OCI-LY3 (cell line): ENCODE data around the gene RPUSD1.

Experiments
- H2AFZ ChIP-seq: fragments of 200-600, 300-600 bp; shearing (Covaris generic); 2 replicates; pipeline ENCODE4 v1.6.0; 2014; ENCODE audit warnings: antibody characterized with exemption, low read depth, low read length
- H3K27ac ChIP-seq: fragments of 200-600, 300-600 bp; sonication (generic); 2 replicates; pipeline ENCODE4 v1.5.1; 2014; ENCODE audit warnings: mild to moderate bottlenecking, low read length, moderate library complexity, mixed read lengths
- H3K27me3 ChIP-seq: fragments of 200-600, 300-600 bp; sonication (generic); 2 replicates; pipeline ENCODE4 v1.6.1; 2014; ENCODE audit warnings: low read depth, low read length, mixed read lengths
- H3K36me3 ChIP-seq: fragments of 200-600, 300-600 bp; sonication (generic); replicated peaks from 2 replicates; pipeline ENCODE3; 2014; ENCODE audit warnings: low read depth, low read length, mixed read lengths
- H3K4me1 ChIP-seq: fragments of 300-600, 200-600 bp; sonication (generic); 2 replicates; pipeline ENCODE4 v1.6.1; 2014; ENCODE audit warnings: low read length, mixed read lengths
- H3K4me2 ChIP-seq: fragments of 200-600, 300-600 bp; sonication (generic); 2 replicates; pipeline ENCODE4 v1.6.1; 2014; ENCODE audit warnings: low read length, mixed read lengths
- H3K4me3 ChIP-seq: fragments of 300-600, 200-600 bp; sonication (generic); 2 replicates; pipeline ENCODE4 v1.5.1; 2014; ENCODE audit warnings: antibody characterized with exemption, mild to moderate bottlenecking, low read length, moderate library complexity
- H3K79me2 ChIP-seq: fragments of 300-600, 200-600 bp; shearing (Covaris generic); 2 replicates; pipeline ENCODE4 v1.6.1; 2014; ENCODE audit warnings: mild to moderate bottlenecking, low read length, mixed read lengths
- H3K9ac ChIP-seq: fragments of 300-600, 200-600 bp; shearing (Covaris generic); 2 replicates; pipeline ENCODE4 v1.6.0; 2014; ENCODE audit warnings: mild to moderate bottlenecking, low read length, moderate library complexity
- H3K9me3 ChIP-seq: fragments of 200-600, 300-600 bp; shearing (Covaris generic); 2 replicates; pipeline ENCODE4 v1.6.1; 2014; ENCODE audit warnings: low read length, mixed read lengths; ENCODE audit not compliant: insufficient read depth
- H4K20me1 ChIP-seq: fragments of 200-600, 300-600 bp; sonication (generic); 2 replicates; pipeline ENCODE4 v1.6.1; 2016; ENCODE audit warnings: low read length, mixed read lengths; ENCODE audit not compliant: insufficient read depth
- CTCF ChIP-seq: fragments of 200-600, 300-600 bp; sonication (generic); IDR thresholded peaks from 2 replicates; pipeline ENCODE4 v1.5.1; 2014; ENCODE audit warnings: antibody characterized with exemption, low read length, low read depth
- EZH2phosphoT487 ChIP-seq: fragments of 200-600 bp; shearing (Covaris generic); IDR thresholded peaks from 2 replicates; pipeline ENCODE4 v1.6.1; 2018; ENCODE audit warnings: antibody characterized with exemption, mixed run types, low read depth

Gene RPUSD1

GRCh38 chr16:769934-770333 is 18.2 kb downstream of the RPUSD1 start:
- Histone ChIP-seq H3K27ac (no peak overlapping the region), H3K36me3 (no peaks in the 10 kb centered on the region), H3K4me3 (no peak overlapping the region), H4K20me1 (no peaks in the 10 kb centered on the region), H3K4me2 (no peak overlapping the region), H2AFZ (no peak overlapping the region), H3K27me3 (no peaks in the 10 kb centered on the region), H3K4me1 (no peaks in the 10 kb centered on the region), H3K9ac (no peak overlapping the region), H3K9me3 (no peaks in the 10 kb centered on the region), H3K79me2 (no peaks in the 10 kb centered on the region)
- TF ChIP-seq EZH2phosphoT487 (no peak), CTCF (no peak)

- no peaks in the 10 kb centered on the region for H3K36me3 ChIP-seq
- no peak overlapping the region for H3K4me3 ChIP-seq
- H3K27me3 ChIP-seq: no peaks in the 10 kb centered on the region
- H3K4me1 ChIP-seq: no peaks in the 10 kb centered on the region
- no peak overlapping the region for H2AFZ ChIP-seq
- no peaks in the 10 kb centered on the region for H3K79me2 ChIP-seq
- H3K4me2 ChIP-seq: no peak overlapping the region
- no peak overlapping the region for H3K9ac ChIP-seq
- H3K9me3 ChIP-seq: no peaks in the 10 kb centered on the region
- no peak for TF ChIP-seq CTCF
- no peak for TF ChIP-seq EZH2phosphoT487
- no peak overlapping the region for H3K27ac ChIP-seq
- no peaks in the 10 kb centered on the region for H4K20me1 ChIP-seq
These were observed 18.9 kb downstream of the RPUSD1 start for GRCh38 chr16:769184-769784.

GRCh38 chr16:768428-768827 is 19.8 kb downstream of the RPUSD1 start:
- Histone ChIP-seq H3K79me2 (no peaks in the 10 kb centered on the region), H3K4me1 (no peaks in the 10 kb centered on the region), H3K4me3 (no peak overlapping the region), H2AFZ (no peak overlapping the region), H3K9ac (no peak overlapping the region), H3K27ac (no peak overlapping the region), H3K9me3 (no peaks in the 10 kb centered on the region), H3K36me3 (no peaks in the 10 kb centered on the region), H3K4me2 (no peak overlapping the region), H4K20me1 (no peaks in the 10 kb centered on the region), H3K27me3 (no peaks in the 10 kb centered on the region)
- TF ChIP-seq EZH2phosphoT487 (no peak), CTCF (no peak)

DNA sequence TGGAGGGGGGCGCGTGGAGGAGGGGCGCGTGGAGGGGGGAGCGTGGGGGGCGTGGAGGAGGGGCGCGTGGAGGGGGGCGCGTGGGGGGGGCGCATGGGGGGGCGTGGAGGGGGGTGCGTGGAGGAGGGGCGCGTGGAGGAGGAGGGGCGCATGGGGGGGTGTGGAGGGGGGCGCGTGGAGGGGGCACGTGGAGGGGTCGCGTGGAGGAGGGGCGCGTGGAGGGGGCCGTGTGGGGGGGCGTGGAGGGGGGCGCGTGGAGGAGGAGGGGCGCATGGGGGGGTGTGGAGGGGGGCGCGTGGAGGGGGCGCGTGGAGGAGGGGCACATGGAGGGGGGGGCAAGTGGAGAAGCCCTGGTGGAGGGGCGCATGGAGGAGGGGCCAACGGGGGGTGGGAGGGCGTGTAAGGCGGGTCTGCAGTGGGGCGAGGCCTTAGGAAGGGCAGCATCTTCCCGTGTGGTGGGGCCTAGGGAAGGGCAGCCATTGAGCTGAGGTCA is 20.4 kb downstream of the RPUSD1 start:
- no peaks in the 10 kb centered on the region for H4K20me1 ChIP-seq
- H3K9me3 ChIP-seq: no peaks in the 10 kb centered on the region
- H3K79me2 ChIP-seq: no peaks in the 10 kb centered on the region
- TF ChIP-seq CTCF: no peak
- no peak for TF ChIP-seq EZH2phosphoT487
- H3K27ac ChIP-seq: no peak overlapping the region
- H3K9ac ChIP-seq: no peak overlapping the region
- no peaks in the 10 kb centered on the region for H3K4me1 ChIP-seq
- no peak overlapping the region for H2AFZ ChIP-seq
- no peaks in the 10 kb centered on the region for H3K27me3 ChIP-seq
- no peak overlapping the region for H3K4me3 ChIP-seq
- H3K4me2 ChIP-seq: no peak overlapping the region
- H3K36me3 ChIP-seq: no peaks in the 10 kb centered on the region
